Common myeloid progenitor, CD34-positive (primary cell): Measurements from ENCODE around the gene NCOA7.

Experiments
- CTCF ChIA-PET: fragments of 350-600 bp; sonication (Branson Sonifier 250); formaldehyde crosslinking; loops from one replicate; lab custom pipeline; 2021; ENCODE audit warnings: antibody characterized with exemption; lab: Charles Lee
- POLR2A ChIA-PET: fragments of 350-600 bp; sonication (Branson Sonifier 250); formaldehyde crosslinking; loops from one replicate; lab custom pipeline; 2021; ENCODE audit warnings: antibody characterized with exemption; lab: Charles Lee
- DNase-seq, 3 donors: peaks; one replicate each; pipeline versions ENCODE4 v3.0.0 to v3.0.0-alpha.2; 2013
- H3K27ac ChIP-seq, 2 experiments: 1 replicate in 1 of 2; 2 replicates in 1 of 2; pipeline ENCODE4 v1.7.0; 2013; ENCODE audit warnings: inconsistent platforms in 2 of 2, low read length in 2 of 2, mild to moderate bottlenecking in 2 of 2, low read depth in 1 of 2, moderate library complexity in 1 of 2; ENCODE audit not compliant: severe bottlenecking in 2 of 2, insufficient read depth in 1 of 2, poor library complexity in 1 of 2
- H3K27me3 ChIP-seq, 5 experiments: replicated peaks in 2 of 5; 1 replicate in 3 of 5; 2 replicates in 2 of 5; pipeline versions ENCODE4 v1.6.1 to v1.7.0; 2013; ENCODE audit warnings: low read length in 4 of 5, mild to moderate bottlenecking in 2 of 5, moderate library complexity in 2 of 5, inconsistent platforms in 1 of 5; ENCODE audit not compliant: insufficient read depth in 5 of 5, control insufficient read depth in 4 of 5
- H3K36me3 ChIP-seq, 4 experiments: 1 replicate in 2 of 4; 2 replicates in 2 of 4; pipeline versions ENCODE4 v1.6.1 to v1.7.0; 2013; ENCODE audit warnings: low read length in 3 of 4, control low read depth in 1 of 4, mild to moderate bottlenecking in 1 of 4; ENCODE audit not compliant: control insufficient read depth in 4 of 4, insufficient read depth in 4 of 4
- H3K4me1 ChIP-seq, 4 experiments: 1 replicate in 3 of 4; 2 replicates in 1 of 4; pipeline versions ENCODE4 v1.6.1 to v1.7.1; 2013; ENCODE audit warnings: low read length in 3 of 4, mild to moderate bottlenecking in 3 of 4, control low read depth in 1 of 4, inconsistent platforms in 1 of 4, moderate library complexity in 1 of 4; ENCODE audit not compliant: control insufficient read depth in 4 of 4, insufficient read depth in 4 of 4; ENCODE audit errors: control extremely low read depth in 1 of 4
- H3K4me3 ChIP-seq, 7 experiments: 1 replicate in 4 of 7; 2 replicates in 3 of 7; pipeline versions ENCODE4 v1.5.1 to v1.7.0; 2013; ENCODE audit warnings: mild to moderate bottlenecking in 7 of 7, low read length in 6 of 7, moderate library complexity in 6 of 7, inconsistent platforms in 2 of 7, low read depth in 2 of 7, control low read depth in 1 of 7; ENCODE audit not compliant: insufficient read depth in 4 of 7, control insufficient read depth in 1 of 7; ENCODE audit errors: extremely low read depth in 1 of 7
- H3K9me3 ChIP-seq, 5 experiments: 1 replicate in 4 of 5; 2 replicates in 1 of 5; pipeline versions ENCODE4 v1.6.1 to v1.7.1; 2013; ENCODE audit warnings: low read length in 4 of 5, mild to moderate bottlenecking in 2 of 5, inconsistent platforms in 1 of 5, low read depth in 1 of 5, moderate library complexity in 1 of 5; ENCODE audit not compliant: control insufficient read depth in 4 of 5, insufficient read depth in 2 of 5; ENCODE audit errors: control extremely low read depth in 1 of 5
- WGBS: methylation state at CpG from one replicate; pipeline ENCODE4 v1.1.5; 2013; ENCODE audit not compliant: insufficient coverage; 5-methylcytosine and 5-hydroxymethylcytosine counted together

NCOA7 gene

GRCh38 chr6:125795301-125795700, 4.5 kb downstream of the NCOA7 start:
- Histone ChIP-seq H3K4me3 (peak overlapping the region in 2 of 7 experiments; percentile 0 to 8), H3K36me3 (peaks cover 0 to 17% (median 7%) of the 10 kb centered on the region in 4 experiments), H3K9me3 (no peaks in the 10 kb centered on the region), H3K27ac (no peak overlapping the region), H3K27me3 (no peaks in the 10 kb centered on the region), H3K4me1 (peaks cover 35 to 61% (median 46%) of the 10 kb centered on the region in 4 experiments)
- CTCF ChIA-PET, result interaction anchor here (0.8 to 10.9 kb wide), 10 partner anchors 10 to 170 kb away, joined by 3 to 131 read pairs (median 6); partner anchors contain the start of gene HINT3
- POLR2A ChIA-PET, result no interaction called here
- DNase-seq, result no peak
- no CpG with 5 or more reads among the region's 1 CpG for WGBS

DNA sequence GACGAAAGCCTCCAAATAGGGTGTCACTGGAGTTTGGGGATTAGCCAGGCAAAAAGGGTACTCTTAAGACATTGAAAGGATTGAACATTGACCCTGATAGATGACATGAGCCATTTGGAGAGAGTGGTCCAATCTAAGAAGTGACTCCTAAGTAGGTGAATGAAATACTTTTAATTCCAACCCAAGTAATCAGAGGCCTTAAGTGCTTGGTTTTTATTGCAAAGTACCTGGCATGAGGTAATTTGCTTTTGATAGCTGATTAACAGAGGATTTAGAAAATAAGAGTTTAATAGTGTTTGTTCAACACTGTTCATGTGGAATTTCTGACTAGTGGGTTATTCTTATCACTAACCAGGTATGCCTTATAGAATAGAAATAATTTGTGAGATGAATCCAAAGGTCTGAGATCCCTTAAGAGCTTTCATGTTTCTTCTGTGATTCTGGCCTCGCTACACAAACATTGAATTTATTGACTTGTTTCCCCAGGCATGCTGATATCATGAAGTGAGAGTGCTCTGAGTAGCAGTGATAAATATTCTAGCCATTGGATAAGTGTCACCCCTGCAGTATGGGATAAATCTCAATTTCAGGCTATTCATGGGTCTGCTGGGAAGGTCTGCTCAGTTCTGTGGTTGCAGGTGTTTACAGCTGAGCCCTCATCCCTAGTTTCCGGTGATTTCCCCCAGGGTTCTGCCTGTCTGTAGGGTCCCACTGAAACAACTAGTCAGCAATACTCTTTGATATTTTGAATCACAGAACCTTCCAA, 6.5 kb downstream of the NCOA7 start:
- H3K4me3 ChIP-seq, result peak overlapping the region in 1 of 7 experiments; percentile 25
- peaks cover 28 to 65% (median 45%) of the 10 kb centered on the region in 4 experiments for H3K4me1 ChIP-seq
- WGBS, result 100% methylated on average over 1 of the region's 3 CpGs
- peaks cover 0 to 17% (median 9%) of the 10 kb centered on the region in 4 experiments for H3K36me3 ChIP-seq
- H3K27ac ChIP-seq, result peak overlapping the region in 1 of 2 experiments; percentile 27
- DNase-seq, result no peak
- no peaks in the 10 kb centered on the region for H3K9me3 ChIP-seq
- ChIA-PET POLR2A (interaction anchor here (1.4 kb wide), 1 partner anchor 11 kb away, joined by 3 read pairs; no protein-coding TSS in a partner anchor), CTCF (interaction anchor here (0.6 to 10.9 kb wide), 8 partner anchors 8 to 159 kb away, joined by 3 to 131 read pairs (median 8); partner anchors contain the start of gene HINT3)
- no peaks in the 10 kb centered on the region for H3K27me3 ChIP-seq

DNA sequence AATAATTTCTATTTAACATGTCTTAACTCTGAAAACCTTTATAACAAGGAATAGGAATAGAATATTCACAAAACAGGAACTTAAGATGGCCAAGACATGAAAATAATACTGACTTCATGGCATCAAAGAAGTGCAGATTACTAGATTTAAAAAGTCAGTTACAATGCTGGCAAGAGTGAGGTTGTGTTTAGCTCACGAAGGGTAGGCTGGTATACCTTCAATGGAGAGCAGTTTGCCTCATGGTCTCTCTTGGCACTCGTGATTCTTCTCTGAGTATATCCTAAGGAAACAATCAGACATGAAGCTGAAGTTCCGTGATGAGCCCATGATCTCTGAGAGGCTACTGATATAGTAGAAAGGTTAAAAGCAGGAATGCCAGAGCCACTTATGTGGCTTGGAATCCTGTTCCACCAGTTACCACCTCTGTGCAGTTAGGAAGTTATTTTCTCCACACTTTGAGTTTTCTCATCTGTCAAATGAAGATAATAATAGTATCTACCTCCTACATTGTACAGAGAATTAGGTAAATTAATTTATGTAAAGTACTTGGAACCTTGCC, 7.2 kb downstream of the NCOA7 start:
- Histone ChIP-seq H3K4me3 (no peak overlapping the region), H3K4me1 (peaks cover 32 to 65% (median 48%) of the 10 kb centered on the region in 4 experiments), H3K36me3 (peaks cover 0 to 17% (median 9%) of the 10 kb centered on the region in 4 experiments), H3K27me3 (no peaks in the 10 kb centered on the region), H3K9me3 (no peaks in the 10 kb centered on the region), H3K27ac (no peak overlapping the region)
- DNase-seq, result no peak
- ChIA-PET POLR2A (interaction anchor here (1.4 kb wide), 1 partner anchor 10 kb away, joined by 3 read pairs; no protein-coding TSS in a partner anchor), CTCF (interaction anchor here (0.6 to 5.5 kb wide), 7 partner anchors 8 to 159 kb away, joined by 3 to 20 read pairs (median 6); partner anchors contain the start of genes HINT3 and NCOA7)
- WGBS, result 76% methylated on average over 3 of the region's 3 CpGs

GRCh38 chr6:125798734-125799508, 8.2 kb downstream of the NCOA7 start:
- 90% methylated on average over 2 of the region's 5 CpGs for WGBS
- Histone ChIP-seq H3K27ac (no peak overlapping the region), H3K4me1 (peaks cover 33 to 65% (median 48%) of the 10 kb centered on the region in 4 experiments), H3K9me3 (no peaks in the 10 kb centered on the region), H3K4me3 (peak overlapping the region in 1 of 7 experiments; percentile 11), H3K36me3 (peaks cover 0 to 17% (median 9%) of the 10 kb centered on the region in 4 experiments), H3K27me3 (no peaks in the 10 kb centered on the region)
- peak in 2 of 3 donors; percentile 75 to 87 for DNase-seq
- ChIA-PET CTCF (interaction anchor here (1.0 to 5.5 kb wide), 7 partner anchors 9 to 158 kb away, joined by 3 to 20 read pairs (median 4); partner anchors contain the start of genes HINT3 and NCOA7), POLR2A (interaction anchor here (0.6 to 1.4 kb wide), 3 partner anchors 8 to 120 kb away, joined by 3 to 4 read pairs (median 3); no protein-coding TSS in a partner anchor)

DNA sequence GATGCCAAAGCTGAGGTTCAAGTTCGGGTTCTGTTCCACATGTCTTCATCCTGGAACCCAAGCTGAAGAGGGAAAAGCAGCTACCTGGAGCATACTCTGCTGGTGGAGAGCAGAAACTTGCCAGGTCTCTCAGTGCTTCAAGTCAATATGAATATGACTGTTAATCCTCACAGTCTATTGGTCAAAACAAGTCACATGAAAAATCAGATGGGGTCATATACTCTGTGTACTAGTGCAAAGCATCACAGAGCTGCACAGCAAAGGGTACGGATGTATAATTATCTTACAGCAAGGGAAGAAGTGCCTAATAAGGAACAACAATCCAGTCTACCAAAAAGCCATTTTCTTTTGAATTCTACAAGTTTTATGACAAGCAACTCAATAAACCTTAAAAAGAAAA, 11.6 kb downstream of the NCOA7 start:
- Histone ChIP-seq H3K27ac (peak overlapping the region; percentile 44 to 81), H3K4me1 (peaks cover 34 to 69% (median 50%) of the 10 kb centered on the region in 4 experiments), H3K36me3 (peaks cover 0 to 10% (median 4%) of the 10 kb centered on the region in 4 experiments), H3K4me3 (peak overlapping the region in 2 of 7 experiments; percentile 19 to 34), H3K27me3 (no peaks in the 10 kb centered on the region), H3K9me3 (no peaks in the 10 kb centered on the region)
- no CpG with 5 or more reads among the region's 2 CpGs for WGBS
- CTCF ChIA-PET, result interaction anchor here (1.2 to 2.5 kb wide), 4 partner anchors 9 to 56 kb away, joined by 4 to 34 read pairs (median 5); partner anchors contain the start of gene NCOA7
- POLR2A ChIA-PET, result no interaction called here
- no peak for DNase-seq

DNA sequence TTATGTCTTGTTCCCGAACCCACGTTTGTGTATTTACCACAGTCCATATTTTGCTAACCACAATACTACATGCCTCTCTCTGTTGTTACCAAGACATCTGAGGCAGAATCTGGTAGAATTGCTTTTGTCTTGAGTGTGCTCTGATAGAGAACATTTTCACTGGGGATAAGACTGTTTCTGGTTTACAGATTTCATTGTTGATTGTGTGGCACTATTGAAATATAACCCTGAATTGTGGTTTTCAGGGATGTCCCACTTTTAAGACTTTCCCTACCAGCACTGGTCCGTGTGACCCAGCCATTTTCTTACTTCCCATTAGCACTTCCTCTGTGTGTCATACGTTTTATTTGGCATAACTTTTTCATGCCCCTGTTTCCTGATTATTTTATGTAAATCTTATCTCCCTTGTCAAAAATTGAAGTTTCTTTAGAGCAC, 12.2 kb downstream of the NCOA7 start:
- WGBS, result 0% methylated on average over 3 of the region's 4 CpGs
- Histone ChIP-seq H3K27me3 (no peaks in the 10 kb centered on the region), H3K4me3 (peak overlapping the region in 4 of 7 experiments; percentile 10 to 37 (median 26)), H3K27ac (peak overlapping the region; percentile 44 to 81), H3K36me3 (peaks cover 0 to 9% (median 2%) of the 10 kb centered on the region in 4 experiments), H3K9me3 (no peaks in the 10 kb centered on the region), H3K4me1 (peaks cover 32 to 69% (median 48%) of the 10 kb centered on the region in 4 experiments)
- DNase-seq, result peak; percentile 63 to 85 (median 77)
- ChIA-PET POLR2A (no interaction called here), CTCF (interaction anchor here (2.5 kb wide), 1 partner anchor 12 kb away, joined by 34 read pairs; the partner anchor contains the start of gene NCOA7)
